GM19467 (cell line): ENCODE results near the gene YJEFN3.

Source experiments
- ATAC-seq: cut with Tn5 transposase; IDR thresholded peaks from one replicate; pipeline ENCODE4 v1.9.1; 2021; ENCODE audit warnings: mild to moderate bottlenecking, moderate library complexity; ENCODE audit not compliant: unreplicated experiment

Gene YJEFN3

DNA sequence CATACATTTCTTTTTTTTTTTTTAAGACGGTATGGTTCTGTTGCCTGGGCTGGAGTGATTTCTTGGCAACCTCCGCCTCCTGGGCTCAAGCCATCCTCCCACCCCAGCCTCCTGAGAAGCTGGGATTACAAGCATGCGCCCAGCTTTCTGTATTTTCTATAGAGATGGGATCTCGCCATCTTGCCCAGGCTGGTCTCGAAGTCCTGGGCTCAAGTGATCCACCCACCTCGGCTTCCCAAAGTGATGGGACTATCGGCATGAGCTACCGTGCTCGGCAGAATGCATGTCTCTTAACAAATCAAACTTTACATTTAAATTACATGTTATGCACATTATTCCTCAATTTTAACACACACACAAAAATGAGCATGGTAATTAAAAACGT, 11.5 kb upstream of the YJEFN3 start:
- ATAC-seq, result no peak

DNA sequence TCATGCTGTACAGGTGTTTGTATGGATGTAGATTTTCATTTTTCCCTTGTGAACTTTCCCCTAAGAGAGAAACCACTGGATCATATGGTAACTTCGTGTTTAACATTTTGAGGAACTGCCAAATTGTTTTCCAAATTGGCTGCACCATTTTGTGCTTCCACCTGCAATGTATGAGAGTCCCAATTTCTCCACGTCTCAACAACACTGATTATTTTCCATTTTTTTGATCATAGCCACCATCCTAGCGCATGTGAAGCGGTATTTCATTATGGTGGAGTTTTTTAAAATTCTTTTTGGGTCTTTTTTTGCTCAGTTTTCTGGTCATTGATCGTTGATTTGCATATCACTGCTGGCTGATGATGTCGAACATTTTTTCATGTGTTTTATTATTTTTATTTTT, 7.7 kb upstream of the YJEFN3 start:
- no peak for ATAC-seq

DNA sequence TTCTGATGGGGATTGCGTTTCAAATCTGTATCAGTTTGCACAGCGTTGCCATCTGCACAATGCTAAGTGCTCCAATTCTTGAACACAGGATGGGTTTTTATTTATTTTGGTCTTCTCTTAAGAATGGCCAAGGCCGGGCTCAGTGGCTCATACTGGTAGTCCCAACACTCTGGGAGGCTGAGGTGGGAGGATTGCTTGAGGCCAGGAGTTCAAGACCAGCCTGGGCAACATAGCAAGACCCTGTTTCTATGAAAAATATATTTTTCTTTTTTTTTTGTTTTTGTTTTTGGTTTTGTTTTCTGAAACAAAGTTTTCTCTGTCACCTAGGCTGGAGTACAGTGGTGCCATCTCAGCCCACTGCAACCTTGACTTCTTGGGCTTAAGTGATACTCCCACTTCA, 5.5 kb upstream of the YJEFN3 start:
- ATAC-seq, result no peak

DNA sequence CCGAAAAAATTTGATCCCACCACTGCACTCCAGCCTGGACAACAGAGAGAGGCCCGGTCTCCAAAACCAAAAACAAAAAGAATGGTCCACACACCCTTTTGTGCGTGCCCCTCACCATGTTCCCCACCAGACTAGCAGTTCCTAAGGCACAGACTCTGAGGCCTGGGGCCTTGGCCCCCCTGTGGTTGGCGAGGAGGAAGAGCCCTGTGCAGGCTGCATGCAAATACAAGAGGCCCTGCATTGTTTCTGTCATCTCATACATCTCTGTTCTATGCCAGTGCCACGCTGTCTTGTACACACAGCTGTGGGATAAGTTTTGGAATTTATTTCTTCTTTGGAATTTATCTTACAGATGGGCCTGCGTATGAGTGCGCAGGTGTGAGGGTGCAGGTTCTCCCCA, 4.7 kb upstream of the YJEFN3 start:
- ATAC-seq, result no peak

DNA sequence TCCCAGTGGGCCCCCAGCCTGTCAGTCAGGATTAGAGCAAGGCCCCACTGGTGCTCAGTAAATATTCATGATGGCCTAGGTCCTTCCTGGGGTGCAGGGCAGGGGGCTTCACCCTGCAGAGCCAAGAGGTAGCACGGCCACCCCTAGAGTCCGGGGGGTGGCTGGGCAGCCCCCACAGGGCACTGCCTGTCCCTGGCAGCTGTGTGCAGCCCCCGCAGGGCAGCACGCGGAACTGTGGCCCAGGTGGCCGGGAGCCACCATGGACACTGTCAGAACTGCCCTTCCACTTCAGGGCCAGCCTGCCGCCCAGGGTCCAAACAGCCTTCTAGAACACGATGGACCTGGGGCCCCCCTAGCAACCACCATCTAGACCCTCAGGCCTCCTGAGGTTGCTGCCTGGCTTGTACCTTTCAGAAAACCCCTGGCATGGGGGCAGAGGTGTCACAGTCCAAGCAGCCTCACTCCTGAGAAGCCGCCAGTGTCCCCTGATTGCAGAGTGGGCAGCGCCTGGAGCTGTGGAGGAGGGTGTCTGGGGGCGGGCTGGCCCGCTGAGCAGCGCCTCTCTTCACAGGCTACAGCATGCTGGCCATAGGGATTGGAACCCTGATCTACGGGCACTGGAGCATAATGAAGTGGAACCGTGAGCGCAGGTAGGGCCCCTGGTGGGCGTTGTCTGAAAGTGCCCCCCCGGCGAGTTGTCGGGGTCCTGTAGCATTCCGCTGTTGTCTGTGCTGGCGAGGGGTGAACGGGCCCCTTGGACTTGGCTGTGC, 2.9 kb upstream of the YJEFN3 start:
- no peak for ATAC-seq

DNA sequence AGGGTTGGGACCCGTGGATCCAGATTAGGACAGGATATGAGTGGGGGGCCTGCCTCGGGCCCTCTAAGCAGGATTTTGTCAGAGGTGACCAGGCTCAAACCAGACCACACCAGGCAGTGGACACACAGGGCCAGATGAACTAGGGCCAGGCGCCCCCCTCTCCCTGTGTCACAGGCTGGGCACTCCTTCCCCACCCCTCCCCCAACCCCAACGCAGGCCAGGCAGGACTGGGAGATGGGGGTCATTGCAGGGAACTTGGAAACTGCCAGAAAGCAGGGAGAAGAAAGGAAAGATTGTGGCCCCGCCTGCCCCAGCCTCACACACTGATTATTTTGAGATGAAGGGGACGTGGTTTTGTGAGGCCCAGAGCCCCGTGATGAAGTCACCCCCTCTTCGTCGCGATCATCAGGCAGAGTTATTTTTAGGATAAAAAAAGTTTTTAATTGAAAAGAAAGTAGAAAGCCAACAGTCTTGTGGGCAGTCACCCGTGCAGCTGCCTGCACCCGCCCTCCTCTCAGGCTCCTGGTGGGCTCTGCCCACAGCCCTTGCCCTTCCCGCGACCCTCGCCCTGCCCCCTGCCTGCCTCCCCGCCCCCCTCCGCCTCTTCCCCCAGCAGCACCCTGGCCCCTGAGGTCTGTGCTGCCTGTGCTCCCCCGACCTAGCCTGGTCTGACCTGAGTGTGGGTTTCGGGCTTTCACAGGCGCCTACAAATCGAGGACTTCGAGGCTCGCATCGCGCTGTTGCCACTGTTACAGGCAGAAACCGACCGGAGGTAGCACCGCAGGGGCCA, 1.9 kb upstream of the YJEFN3 start:
- no peak for ATAC-seq

DNA sequence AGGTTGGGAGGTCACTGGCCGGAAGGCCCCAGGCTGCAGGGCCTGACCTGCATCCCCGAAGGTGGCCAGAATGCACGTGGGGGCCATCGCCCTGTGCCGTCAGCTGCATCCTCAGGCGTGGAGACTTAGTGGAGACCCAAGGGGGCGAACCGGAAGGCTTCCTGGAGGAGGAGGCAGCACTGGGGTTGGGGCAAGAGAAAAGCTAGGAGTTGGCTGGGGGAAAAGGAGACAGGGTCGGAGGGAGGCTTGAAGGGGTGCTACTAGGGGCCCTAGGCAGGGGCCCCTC, 1.4 kb upstream of the YJEFN3 start:
- ATAC-seq, result no peak

DNA sequence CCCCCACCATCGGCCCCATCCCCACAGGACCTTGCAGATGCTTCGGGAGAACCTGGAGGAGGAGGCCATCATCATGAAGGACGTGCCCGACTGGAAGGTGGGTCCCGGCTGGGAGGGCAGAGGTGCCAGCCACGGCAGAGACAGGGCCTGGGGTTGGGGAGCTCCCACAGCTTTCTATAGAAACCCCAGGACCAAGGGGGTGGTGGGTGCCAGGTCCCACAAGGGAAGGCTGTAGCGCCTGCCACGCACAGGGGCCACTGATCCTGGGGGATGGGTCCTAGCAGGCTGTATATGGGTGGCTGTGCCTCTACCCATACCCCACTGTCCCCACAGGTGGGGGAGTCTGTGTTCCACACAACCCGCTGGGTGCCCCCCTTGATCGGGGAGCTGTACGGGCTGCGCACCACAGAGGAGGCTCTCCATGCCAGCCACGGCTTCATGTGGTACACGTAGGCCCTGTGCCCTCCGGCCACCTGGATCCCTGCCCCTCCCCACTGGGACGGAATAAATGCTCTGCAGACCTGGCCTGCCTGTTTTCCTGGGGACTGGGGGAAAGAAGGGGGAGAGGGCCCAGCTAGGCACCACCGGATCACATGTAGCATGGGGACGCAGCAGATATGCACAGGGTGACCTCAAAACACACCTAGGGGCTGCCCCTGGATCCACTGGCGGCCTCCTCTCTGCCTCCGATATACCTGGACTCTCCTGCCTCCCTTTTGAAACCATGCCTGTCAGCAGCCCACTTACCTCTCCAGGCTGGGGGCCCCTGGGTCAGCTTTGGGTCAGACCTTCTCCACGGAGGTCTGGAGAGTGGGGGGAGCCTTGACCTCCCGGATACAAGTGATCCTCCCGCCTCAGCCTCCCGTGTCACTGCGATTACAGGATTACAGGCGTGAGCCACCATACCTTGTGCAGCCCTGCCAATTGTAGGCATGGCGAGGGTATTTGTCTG, 761 bp upstream of the YJEFN3 start:
- ATAC-seq, result no peak

DNA sequence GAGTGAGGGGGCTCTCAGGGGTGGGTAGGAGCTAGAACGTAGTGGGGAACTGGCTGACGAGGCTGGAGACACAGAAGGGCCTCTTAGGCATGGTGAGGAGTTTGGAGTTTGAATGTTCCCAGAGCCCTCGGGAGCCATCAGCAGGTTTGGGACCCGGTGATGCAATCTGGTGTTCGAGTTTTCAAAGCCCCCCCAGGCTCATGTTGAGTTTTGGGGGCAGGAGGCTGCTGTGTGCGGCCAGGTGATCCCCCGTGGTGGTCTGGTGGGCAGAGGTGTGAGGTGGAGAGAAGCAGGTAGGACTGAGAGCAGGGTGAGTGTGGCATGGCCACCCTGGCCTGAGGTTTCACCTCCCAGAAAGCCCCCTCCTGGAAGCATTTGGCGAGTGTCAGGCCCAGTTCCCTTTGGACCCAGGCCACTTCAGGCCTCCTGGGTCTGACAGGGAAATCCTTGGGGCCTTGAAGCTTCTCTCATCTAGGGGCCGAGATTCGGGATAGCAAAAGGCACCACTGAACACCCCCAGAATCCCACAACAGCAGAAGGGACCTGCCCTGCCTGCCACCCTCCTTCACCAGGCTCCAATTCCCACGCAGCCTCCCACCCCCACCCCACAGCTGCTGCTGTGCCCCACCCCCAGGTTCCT, 1.2 kb downstream of the YJEFN3 start:
- ATAC-seq, result no peak

DNA sequence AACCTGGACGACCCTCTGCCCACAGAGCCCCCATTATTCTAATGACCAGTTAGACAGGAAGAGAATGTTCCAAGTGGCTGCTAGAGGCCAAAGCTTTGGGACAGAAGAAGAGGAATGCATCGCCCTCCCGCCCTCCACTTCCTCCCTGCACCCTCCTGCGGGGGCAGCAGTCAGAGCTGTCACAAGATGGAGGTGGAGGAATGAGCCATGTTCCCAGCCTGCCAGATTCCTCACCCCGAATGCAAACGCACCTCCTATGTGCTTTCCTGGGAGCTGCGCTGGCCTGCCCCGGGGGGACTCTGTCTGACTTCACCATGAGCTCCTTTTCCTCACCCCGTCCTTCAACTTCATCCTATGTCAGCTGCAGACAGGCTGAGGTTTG, 1.7 kb downstream of the YJEFN3 start:
- ATAC-seq, result no peak

DNA sequence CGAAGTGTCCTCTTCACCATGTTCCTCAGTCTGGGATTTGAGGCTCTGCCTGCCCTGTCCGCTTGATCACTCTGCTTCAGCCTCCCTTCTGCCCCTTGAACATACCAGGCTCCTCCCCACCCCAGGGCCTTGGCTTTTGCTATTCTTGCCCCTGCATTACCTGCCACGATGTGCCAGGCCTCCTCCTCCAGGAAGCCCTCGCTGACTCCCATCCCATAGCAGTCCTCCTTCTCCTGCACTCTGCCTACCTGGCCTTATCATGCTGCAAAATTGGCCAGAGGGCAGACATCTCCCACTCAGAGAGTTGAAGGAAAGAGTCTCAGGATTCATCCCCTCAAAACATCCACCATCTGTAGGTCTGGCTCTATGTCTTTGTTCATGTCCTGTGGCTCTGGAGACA, 2.2 kb downstream of the YJEFN3 start:
- no peak for ATAC-seq

DNA sequence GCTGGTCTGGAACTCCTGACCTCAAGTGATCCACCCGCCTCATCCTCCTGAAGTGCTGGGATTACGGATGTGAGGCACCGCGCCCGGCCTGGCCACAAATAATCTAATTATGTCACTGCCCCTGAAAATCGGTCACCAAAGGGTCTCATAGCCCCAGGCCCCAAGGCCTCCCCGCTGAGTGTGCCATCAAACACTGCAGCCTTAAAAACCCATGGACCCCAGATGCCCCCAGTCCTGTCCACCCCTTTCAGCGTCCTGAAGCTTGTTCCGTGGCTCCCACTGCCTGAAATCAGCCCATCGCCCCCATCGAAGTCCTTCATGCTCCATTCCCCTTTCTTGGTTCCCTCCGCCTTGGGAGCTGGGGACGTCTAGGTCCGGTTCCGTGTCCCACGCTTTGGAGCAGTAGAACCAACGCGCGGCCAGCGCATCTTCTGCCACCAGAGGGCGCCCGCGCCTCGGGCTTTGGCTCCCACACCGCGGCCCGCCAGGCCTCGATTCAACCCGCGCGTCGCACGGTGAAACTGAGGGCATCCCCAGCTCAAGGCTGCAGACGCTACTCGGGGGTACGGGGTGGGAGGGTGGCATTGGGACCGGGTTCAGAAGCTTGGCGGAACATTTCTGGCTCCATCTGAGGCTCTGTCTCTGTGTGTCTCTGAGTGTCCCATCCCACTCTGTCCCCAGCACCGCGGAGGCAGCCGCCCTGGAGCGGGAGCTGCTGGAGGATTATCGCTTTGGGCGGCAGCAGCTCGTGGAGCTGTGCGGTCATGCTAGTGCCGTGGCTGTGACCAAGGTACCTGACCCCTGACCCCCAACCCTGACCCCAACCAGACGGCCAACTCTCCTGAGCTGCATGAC, 3.5 kb downstream of the YJEFN3 start:
- no peak for ATAC-seq

DNA sequence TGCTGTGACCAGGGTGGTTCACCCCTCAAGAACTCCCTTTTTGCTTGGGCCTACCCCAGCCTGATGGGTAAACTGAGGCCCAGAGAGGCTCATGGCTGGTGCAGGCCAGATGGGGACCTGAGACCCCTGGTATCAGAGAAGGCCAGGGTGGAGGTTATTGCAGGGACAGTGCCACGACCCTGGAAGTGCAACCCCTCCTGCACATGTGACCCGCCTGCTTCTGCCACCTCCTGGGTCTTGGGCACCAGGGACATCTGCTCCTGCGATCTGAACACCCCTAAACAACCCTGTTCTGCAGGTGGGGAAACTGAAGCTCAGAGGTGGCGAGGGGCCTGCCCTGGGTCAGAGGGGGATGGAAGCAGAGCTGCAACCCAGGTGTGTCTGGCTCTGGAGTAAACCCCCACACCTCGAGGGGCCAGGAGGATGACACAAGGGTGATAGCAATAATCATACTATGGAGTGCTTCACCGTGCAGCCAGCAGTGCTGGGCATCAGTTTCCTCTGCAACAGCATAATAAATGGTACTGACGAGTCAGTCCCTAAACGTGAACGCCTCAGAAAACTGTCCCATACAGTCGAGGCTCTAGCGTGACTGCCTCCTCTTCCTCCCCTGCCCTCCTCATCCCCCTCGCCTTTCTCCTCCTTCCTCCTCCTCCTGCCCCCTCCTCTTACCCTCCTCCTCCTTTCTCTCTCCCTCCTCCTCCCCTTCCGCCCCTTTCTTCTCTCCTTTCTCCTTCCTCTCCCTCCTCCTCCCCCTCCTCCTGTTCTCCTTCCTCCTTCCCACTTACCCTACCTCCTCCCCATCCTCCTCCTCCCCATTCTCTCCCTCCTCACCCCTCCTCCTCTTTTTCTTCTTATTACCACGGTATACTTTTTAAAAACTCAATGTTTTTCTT, 4.3 kb downstream of the YJEFN3 start:
- no peak for ATAC-seq

DNA sequence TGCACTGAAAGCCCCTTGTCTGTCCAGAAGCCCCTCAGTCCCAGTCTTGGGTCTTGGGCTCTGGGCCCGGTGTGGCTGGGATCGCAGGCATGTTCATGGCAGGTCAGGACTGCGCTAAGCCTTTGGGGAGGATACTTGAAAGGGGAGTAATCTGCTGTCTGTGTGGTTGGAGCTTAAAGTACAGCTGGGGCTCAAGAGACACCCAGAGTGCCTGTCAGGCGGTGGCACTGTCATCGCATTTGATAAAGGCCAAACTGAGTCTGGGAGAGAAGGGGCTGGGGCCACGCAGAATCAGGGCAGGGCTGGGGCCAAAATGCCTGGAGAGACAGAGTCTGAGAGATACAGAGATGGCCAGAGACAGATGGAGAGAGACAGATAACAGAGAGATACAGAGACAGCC, 5.1 kb downstream of the YJEFN3 start:
- ATAC-seq, result no peak

DNA sequence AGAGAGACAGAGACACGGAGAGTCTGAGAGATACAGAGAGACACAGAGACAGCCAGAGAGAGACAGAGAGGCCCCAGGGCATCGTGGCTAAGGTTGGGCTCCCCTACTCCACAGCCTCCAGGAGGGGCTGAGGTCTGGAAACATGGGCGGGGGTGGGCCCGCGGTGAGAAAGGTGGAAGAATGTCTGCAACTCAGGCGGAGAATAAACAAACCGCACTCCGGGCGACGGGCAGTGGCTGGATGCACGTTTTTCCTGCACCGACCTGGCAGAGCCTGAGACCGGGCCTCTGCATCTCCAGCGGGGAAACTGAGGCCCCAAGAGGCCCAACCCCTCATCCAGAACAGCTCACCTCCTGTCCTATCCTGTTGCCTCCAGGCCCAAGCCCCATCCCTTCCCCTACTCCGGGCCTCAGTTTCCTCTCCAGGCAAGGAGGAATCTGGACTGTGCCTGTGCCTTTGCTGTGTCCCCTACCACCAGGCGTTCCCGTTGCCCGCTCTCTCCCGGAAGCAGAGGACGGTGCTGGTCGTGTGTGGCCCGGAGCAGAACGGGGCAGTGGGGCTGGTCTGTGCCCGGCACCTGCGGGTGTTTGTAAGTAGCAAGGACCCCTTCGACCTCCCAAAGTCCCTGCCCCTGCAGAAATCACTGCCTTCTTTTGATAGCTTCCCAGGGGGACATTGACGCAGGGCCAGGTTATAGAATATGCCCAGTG, 6.0 kb downstream of the YJEFN3 start:
- no peak for ATAC-seq

DNA sequence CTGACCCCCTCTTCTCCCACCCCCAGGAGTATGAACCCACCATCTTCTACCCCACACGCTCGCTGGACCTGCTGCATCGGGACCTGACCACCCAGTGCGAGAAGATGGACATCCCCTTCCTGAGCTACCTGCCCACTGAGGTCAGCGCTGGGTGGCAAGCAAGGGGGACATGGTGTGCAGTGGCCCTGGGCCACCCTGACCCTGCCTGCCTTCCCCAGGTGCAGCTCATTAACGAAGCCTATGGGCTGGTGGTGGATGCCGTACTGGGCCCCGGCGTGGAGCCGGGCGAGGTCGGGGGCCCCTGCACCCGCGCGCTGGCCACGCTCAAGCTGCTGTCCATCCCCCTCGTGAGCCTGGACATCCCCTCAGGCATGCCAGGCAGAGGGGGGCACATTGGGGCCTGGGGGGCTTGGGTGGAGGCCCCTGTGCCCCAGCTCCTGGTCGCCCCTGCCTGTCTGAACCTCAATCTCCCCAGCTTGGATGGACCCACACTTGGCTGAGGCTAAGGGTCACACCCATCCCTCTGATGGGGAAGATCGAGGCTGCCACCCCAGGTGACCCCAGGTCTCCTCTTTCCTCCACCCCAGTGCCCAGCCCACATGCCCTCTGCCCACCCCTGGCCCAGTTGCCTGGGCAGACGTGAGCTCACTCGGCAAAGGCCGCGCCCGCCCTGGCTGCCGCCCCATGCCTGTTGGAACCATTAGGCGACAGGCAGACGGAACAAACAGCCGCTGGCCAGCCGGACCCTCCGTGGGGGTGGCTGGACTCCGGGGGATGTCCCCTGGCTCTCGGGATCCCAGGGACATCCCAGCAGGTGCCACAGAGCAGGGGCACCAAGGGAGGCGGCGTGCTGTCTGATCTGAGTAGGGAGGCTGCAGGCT, 6.8 kb downstream of the YJEFN3 start:
- no peak for ATAC-seq
